Stimulated activated memory B cell treated with anti-CD40 and anti-IgM and Interleukin-4, amounts not matched to agents 10 μg/mL and 1 μg/mL and 100 μg/mL, for 72 hours (primary cell): ENCODE data around the gene PCDHB6.
"Not testable (repeated sequence)": the region's sequence is repeated elsewhere in the genome, so short reads cannot be mapped to it uniquely, and the experiment has no call there.

Experiments used
- ATAC-seq: fragments of 150-1000 bp; cut with Tn5 transposase; 2 replicates; pipeline ENCODE4 v1.10.0; 2021
- H3K27ac Mint-ChIP-seq: one replicate; pipeline ENCODE4 v1.8.0; 2022; ENCODE audit warnings: mild to moderate bottlenecking, mixed read lengths
- H3K27me3 Mint-ChIP-seq: one replicate; pipeline ENCODE4 v1.8.0; 2022; ENCODE audit warnings: mixed read lengths
- H3K36me3 Mint-ChIP-seq: one replicate; pipeline ENCODE4 v1.8.0; 2022; ENCODE audit warnings: mixed read lengths
- H3K4me1 Mint-ChIP-seq: one replicate; pipeline ENCODE4 v1.8.0; 2022; ENCODE audit warnings: mixed read lengths
- H3K4me3 Mint-ChIP-seq: one replicate; pipeline ENCODE4 v1.8.0; 2022; ENCODE audit warnings: mild to moderate bottlenecking, moderate library complexity, mixed read lengths
- H3K9me3 Mint-ChIP-seq: one replicate; pipeline ENCODE4 v1.8.0; 2022; ENCODE audit warnings: mixed read lengths

Gene PCDHB6

DNA sequence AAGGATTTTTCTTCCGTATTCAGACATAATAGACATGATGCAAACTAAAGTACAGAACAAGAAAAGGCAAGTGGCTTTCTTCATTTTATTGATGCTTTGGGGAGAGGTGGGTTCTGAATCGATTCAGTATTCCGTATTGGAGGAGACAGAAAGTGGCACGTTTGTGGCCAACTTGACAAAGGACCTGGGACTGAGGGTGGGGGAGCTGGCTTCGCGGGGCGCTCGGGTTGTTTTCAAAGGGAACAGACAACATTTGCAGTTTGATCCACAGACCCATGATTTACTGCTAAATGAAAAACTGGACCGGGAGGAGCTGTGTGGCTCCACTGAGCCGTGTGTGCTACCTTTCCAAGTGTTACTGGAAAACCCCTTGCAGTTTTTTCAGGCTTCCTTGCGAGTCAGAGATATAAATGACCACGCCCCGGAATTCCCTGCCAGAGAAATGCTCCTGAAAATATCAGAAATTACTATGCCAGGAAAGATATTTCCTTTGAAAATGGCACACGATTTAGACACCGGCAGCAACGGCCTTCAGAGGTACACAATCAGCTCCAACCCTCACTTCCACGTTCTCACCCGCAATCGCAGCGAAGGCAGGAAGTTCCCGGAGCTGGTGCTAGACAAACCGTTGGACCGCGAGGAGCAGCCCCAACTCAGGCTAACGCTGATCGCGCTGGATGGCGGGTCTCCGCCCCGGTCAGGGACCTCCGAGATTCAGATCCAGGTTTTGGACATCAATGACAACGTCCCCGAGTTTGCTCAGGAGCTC lies 551 bp downstream of the PCDHB6 start:
- Mint-ChIP-seq H3K27ac (no peak overlapping the region), H3K9me3 (peaks cover 5% of the 10 kb centered on the region), H3K4me3 (no peak overlapping the region)

GRCh38 chr5:141150993-141151325 lies 1.1 kb downstream of the PCDHB6 start:
- Mint-ChIP-seq H3K4me1 (peaks cover 10% of the 10 kb centered on the region), H3K27ac (no peak overlapping the region), H3K36me3 (no peaks in the 10 kb centered on the region), H3K9me3 (peaks cover 5% of the 10 kb centered on the region), H3K27me3 (peaks cover 39% of the 10 kb centered on the region), H3K4me3 (no peak overlapping the region)
- no peak for ATAC-seq

More for the DNA sequence above, 551 bp downstream of the PCDHB6 start:
- ATAC-seq, result no peak
- H3K27me3 Mint-ChIP-seq, result peaks cover 35% of the 10 kb centered on the region
- no peaks in the 10 kb centered on the region for H3K36me3 Mint-ChIP-seq
- H3K4me1 Mint-ChIP-seq, result peaks cover 12% of the 10 kb centered on the region

DNA sequence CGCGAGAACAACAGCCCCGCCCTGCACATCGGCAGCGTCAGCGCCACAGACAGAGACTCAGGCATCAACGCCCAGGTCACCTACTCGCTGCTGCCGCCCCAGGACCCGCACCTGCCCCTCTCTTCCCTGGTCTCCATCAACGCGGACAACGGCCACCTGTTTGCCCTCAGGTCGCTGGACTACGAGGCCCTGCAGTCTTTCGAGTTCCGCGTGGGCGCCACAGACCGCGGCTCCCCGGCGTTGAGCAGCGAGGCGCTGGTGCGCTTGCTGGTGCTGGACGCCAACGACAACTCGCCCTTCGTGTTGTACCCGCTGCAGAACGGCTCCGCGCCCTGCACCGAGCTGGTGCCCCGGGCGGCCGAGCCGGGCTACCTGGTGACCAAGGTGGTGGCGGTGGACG lies 1.8 kb downstream of the PCDHB6 start:
- not testable (repeated sequence) for H3K4me3 Mint-ChIP-seq, H3K9me3 Mint-ChIP-seq, H3K36me3 Mint-ChIP-seq, H3K4me1 Mint-ChIP-seq, ATAC-seq, H3K27ac Mint-ChIP-seq
- H3K27me3 Mint-ChIP-seq, result peaks cover 46% of the 10 kb centered on the region

DNA sequence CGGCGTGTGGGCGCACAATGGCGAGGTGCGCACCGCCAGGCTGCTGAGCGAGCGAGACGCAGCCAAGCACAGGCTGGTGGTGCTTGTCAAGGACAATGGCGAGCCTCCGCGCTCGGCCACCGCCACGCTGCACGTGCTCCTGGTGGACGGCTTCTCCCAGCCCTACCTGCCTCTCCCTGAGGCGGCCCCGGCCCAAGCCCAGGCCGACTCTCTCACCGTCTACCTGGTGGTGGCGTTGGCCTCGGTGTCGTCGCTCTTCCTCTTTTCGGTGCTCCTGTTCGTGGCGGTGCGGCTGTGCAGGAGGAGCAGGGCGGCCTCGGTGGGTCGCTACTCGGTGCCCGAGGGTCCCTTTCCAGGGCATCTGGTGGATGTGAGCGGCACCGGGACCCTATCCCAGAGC lies 2.2 kb downstream of the PCDHB6 start:
- peaks cover 50% of the 10 kb centered on the region for H3K27me3 Mint-ChIP-seq
- H3K36me3 Mint-ChIP-seq, H3K4me1 Mint-ChIP-seq, H3K4me3 Mint-ChIP-seq, H3K27ac Mint-ChIP-seq, H3K9me3 Mint-ChIP-seq, ATAC-seq: not testable (repeated sequence)

DNA sequence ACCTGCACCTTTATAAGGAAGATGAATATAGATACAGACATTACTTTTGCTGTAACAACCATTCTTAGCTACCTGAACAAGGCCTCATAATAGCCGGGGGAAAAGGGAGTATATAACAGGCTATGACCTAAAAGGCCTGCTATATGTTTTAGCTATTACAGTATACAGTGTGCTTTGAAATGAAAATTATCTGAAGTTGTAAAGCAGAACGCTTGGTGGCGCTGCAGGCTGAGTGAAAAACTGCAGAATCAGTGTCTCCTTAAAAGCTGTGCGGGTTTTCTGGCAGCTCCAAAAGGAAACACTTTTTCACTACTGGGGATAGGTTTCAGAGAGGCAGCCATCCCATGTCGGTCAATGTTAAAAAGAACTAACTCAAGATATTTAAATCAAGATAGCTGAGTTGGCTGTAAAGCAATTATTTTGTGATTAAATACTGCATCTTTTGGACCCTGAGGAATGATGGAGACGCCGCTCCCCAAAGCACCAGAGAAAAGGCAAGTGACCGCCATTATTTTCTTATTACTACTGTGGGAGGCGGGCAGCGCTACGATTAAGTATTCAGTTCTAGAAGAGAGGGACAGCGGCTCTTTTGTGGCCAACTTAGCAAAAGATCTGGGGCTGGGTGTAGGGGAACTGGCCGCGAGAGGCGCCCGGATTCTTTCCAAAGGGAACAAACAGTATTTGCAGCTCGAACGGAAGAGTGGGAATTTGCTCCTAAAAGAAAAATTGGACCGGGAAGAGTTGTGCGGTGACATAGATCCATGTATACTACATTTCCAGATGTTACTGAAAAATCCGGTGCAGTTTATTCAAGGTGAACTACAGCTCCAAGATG lies 5.9 kb downstream of the PCDHB6 start:
- Mint-ChIP-seq H3K4me1 (no peaks in the 10 kb centered on the region), H3K27ac (no peak overlapping the region), H3K4me3 (no peak overlapping the region), H3K36me3 (no peaks in the 10 kb centered on the region), H3K9me3 (peaks cover 5% of the 10 kb centered on the region), H3K27me3 (peaks cover 42% of the 10 kb centered on the region)
- ATAC-seq, result no peak

- H3K4me3 Mint-ChIP-seq, H3K36me3 Mint-ChIP-seq, H3K27ac Mint-ChIP-seq, ATAC-seq, H3K4me1 Mint-ChIP-seq, H3K9me3 Mint-ChIP-seq: not testable (repeated sequence)
- H3K27me3 Mint-ChIP-seq, result peaks cover 38% of the 10 kb centered on the region
These were observed 7.5 kb downstream of the PCDHB6 start for GRCh38 chr5:141157356-141157755.

GRCh38 chr5:141157901-141158300 lies 8.0 kb downstream of the PCDHB6 start:
- H3K36me3 Mint-ChIP-seq, ATAC-seq, H3K27ac Mint-ChIP-seq, H3K4me3 Mint-ChIP-seq, H3K9me3 Mint-ChIP-seq, H3K4me1 Mint-ChIP-seq: not testable (repeated sequence)
- peaks cover 33% of the 10 kb centered on the region for H3K27me3 Mint-ChIP-seq

DNA sequence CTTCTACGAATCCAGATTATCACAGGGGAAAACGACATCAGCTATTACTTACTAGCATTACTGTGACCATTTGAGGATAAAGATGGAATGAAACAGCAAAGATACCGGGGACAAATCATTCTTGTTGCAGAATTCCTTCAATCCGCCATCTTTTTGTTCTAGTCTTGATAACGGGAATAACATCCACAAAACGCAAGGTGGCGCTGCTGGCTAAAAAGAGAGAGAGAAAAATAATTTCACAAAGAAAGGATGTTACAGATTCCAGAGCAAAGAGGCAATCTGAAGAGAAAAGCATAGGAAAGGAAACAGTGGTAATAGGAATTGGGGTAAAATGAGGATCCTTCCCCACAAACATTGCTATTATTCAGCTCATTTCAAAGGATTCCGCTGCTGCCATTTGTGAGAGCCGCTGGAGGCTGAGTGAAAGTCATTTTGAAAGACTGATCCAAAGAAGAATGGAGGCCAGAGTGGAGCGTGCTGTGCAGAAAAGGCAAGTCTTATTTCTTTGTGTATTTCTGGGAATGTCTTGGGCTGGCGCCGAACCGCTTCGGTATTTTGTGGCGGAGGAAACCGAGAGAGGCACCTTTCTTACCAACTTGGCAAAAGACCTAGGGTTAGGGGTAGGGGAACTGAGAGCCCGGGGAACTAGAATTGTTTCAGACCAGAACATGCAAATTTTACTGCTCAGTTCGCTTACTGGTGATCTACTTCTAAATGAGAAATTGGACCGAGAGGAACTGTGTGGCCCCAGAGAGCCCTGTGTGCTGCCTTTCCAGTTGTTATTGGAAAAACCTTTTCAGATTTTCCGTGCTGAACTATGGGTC lies 22.7 kb downstream of the PCDHB6 start, which contains the start of gene PCDHB7:
PCDHB7 (plus strand) TSS at position 264 of the 824 bp plus-strand sequence; CDS start at position 456, 192 bp downstream.
- ATAC-seq, result no peak
- H3K4me3 Mint-ChIP-seq, result no peak within 1 kb of the TSS

GRCh38 chr5:141174291-141175104 lies 24.6 kb downstream of the PCDHB6 start:
- not testable (repeated sequence) for H3K4me1 Mint-ChIP-seq, H3K36me3 Mint-ChIP-seq, H3K27ac Mint-ChIP-seq, H3K4me3 Mint-ChIP-seq, H3K9me3 Mint-ChIP-seq, ATAC-seq
- peaks cover 12% of the 10 kb centered on the region for H3K27me3 Mint-ChIP-seq

More for the DNA sequence above, 22.7 kb downstream of the PCDHB6 start, which contains the start of gene PCDHB7:
- H3K27ac Mint-ChIP-seq, result no peak within 1 kb of the TSS
- no peaks in the 10 kb centered on the region for H3K36me3 Mint-ChIP-seq
- no peaks in the 10 kb centered on the region for H3K4me1 Mint-ChIP-seq
- H3K9me3 Mint-ChIP-seq, result peaks cover 3% of the 10 kb centered on the region
- H3K27me3 Mint-ChIP-seq, result peaks cover 30% of the 10 kb centered on the region

GRCh38 chr5:141175933-141176332 lies 26.1 kb downstream of the PCDHB6 start:
- H3K9me3 Mint-ChIP-seq, result no peaks in the 10 kb centered on the region
- H3K36me3 Mint-ChIP-seq, result no peaks in the 10 kb centered on the region
- no peaks in the 10 kb centered on the region for H3K4me1 Mint-ChIP-seq
- no peak overlapping the region for H3K4me3 Mint-ChIP-seq
- H3K27ac Mint-ChIP-seq, result no peak overlapping the region
- ATAC-seq, result no peak
- peaks cover 6% of the 10 kb centered on the region for H3K27me3 Mint-ChIP-seq

GRCh38 chr5:141177577-141178191 lies 27.8 kb downstream of the PCDHB6 start, which contains the start of gene PCDHB8:
PCDHB8 (plus strand) TSS chr5:141177790; CDS start chr5:141178035, 245 bp downstream.
- not testable (repeated sequence) for H3K9me3 Mint-ChIP-seq, H3K4me3 Mint-ChIP-seq

DNA sequence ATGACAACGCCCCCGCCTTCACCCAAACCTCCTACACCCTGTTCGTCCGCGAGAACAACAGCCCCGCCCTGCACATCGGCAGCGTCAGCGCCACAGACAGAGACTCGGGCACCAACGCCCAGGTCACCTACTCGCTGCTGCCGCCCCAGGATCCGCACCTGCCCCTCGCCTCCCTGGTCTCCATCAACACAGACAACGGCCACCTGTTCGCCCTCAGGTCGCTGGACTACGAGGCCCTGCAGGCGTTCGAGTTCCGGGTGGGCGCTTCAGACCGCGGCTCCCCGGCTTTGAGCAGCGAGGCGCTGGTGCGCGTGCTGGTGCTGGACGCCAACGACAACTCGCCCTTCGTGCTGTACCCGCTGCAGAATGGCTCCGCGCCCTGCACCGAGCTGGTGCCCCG lies 29.5 kb downstream of the PCDHB6 start:
- H3K36me3 Mint-ChIP-seq, H3K4me1 Mint-ChIP-seq, H3K4me3 Mint-ChIP-seq, H3K27ac Mint-ChIP-seq, ATAC-seq, H3K9me3 Mint-ChIP-seq: not testable (repeated sequence)
- H3K27me3 Mint-ChIP-seq, result peaks cover 24% of the 10 kb centered on the region

More at GRCh38 chr5:141177577-141178191, 27.8 kb downstream of the PCDHB6 start, which contains the start of gene PCDHB8:
- H3K4me1 Mint-ChIP-seq, ATAC-seq, H3K27ac Mint-ChIP-seq, H3K36me3 Mint-ChIP-seq: not testable (repeated sequence)
- H3K27me3 Mint-ChIP-seq, result peaks cover 13% of the 10 kb centered on the region

- not testable (repeated sequence) for H3K4me3 Mint-ChIP-seq, H3K4me1 Mint-ChIP-seq, H3K27ac Mint-ChIP-seq, ATAC-seq, H3K9me3 Mint-ChIP-seq, H3K36me3 Mint-ChIP-seq
- peaks cover 29% of the 10 kb centered on the region for H3K27me3 Mint-ChIP-seq
These were observed 30.0 kb downstream of the PCDHB6 start for GRCh38 chr5:141179876-141180275.

DNA sequence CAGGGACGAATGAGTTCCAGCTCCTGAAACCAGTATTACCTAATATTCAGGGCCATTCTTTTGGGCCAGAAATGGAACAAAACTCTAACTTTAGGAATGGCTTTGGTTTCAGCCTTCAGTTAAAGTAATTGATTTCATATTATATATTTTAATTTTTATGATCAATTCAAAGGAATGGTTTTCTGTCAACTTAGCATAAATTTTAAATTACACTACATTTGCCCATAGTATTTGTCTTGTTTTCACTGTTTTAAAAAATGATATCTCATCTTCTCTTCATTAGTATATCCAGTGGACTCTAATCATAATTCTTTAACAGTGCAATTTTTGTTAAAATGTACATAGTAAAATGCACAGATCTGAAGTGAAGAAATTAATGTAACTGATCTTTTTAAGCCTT lies 30.5 kb downstream of the PCDHB6 start:
- Mint-ChIP-seq H3K27me3 (peaks cover 33% of the 10 kb centered on the region), H3K36me3 (no peaks in the 10 kb centered on the region), H3K4me3 (no peak overlapping the region), H3K4me1 (no peaks in the 10 kb centered on the region), H3K27ac (no peak overlapping the region), H3K9me3 (peaks cover 13% of the 10 kb centered on the region)
- no peak for ATAC-seq
